Thyroid gland (tissue), 4 donors: ENCODE data around the gene KIAA0232. TPM values are rescaled to one million over a fixed set of nuclear protein-coding genes. Genes with fewer than 3 reads are reported as not detected.

ENCODE experiments used
- DNase-seq, 2 donors: peaks; one replicate each; pipeline ENCODE4 v3.0.0-alpha.2; 2019
- H3K27ac ChIP-seq, 3 donors: fragments of 200-600 bp; sonication (generic); 1 replicate in 2 of 3; 2 replicates in 1 of 3; pipeline ENCODE4 v1.5.1; 2016 to 2019; ENCODE audit warnings: mild to moderate bottlenecking in 1 of 3, moderate library complexity in 1 of 3
- H3K27me3 ChIP-seq: fragments of 200-600 bp; sonication (generic); one replicate; pipeline ENCODE4 v1.5.1; 2019
- H3K36me3 ChIP-seq, 2 donors: fragments of 200-600 bp; sonication (generic); one replicate each; pipeline ENCODE4 v1.5.1; 2016 to 2019
- H3K4me1 ChIP-seq, 2 donors: fragments of 200-600 bp; sonication (generic); one replicate each; pipeline ENCODE4 v1.5.1; 2017 to 2019
- H3K4me3 ChIP-seq, 3 donors: fragments of 200-600 bp; sonication (generic); replicated peaks in 1 of 3; 1 replicate in 2 of 3; 2 replicates in 1 of 3; pipeline ENCODE4 v1.5.1; 2016; ENCODE audit warnings: mild to moderate bottlenecking in 1 of 3
- H3K9me3 ChIP-seq: fragments of 200-600 bp; sonication (generic); one replicate; pipeline ENCODE4 v1.5.1; 2017
- CTCF ChIP-seq, 6 experiments: fragments of 200-600 bp in 3 of 6; fragments of 450-650 bp in 3 of 6; sonication (generic) in 3 of 6; IDR thresholded peaks; one replicate each; pipeline ENCODE4 v1.5.1; 2016 to 2019; ENCODE audit warnings: antibody characterized with exemption in 6 of 6, mild to moderate bottlenecking in 2 of 6, inconsistent platforms in 1 of 6, moderate library complexity in 1 of 6
- POLR2A ChIP-seq, 2 donors: fragments of 450-650 bp; IDR thresholded peaks; one replicate each; pipeline ENCODE4 v1.6.1; 2017; ENCODE audit warnings: antibody characterized with exemption in 2 of 2, mild to moderate bottlenecking in 2 of 2, moderate library complexity in 1 of 2
- WGBS, 2 donors: methylation state at CpG; one replicate each; pipeline ENCODE4 v1.1.5; 2017; 5-methylcytosine and 5-hydroxymethylcytosine counted together
- intact Hi-C: fragments of 100-400 bp; cut with DNase I; formaldehyde crosslinking; loops from one replicate; pipeline ENCODE4 v1.15.1; 2023
- total RNA-seq, 4 donors: library from RNA; depleted of rRNA; stranded (reverse); fragments of >200 nt; gene quantifications; one replicate each; pipeline ENCODE4 v1.2.3, GENCODE V29; 2016

KIAA0232 gene
- total RNA-seq, 4 donors from 2014 or later: 37.1 to 73.2 (median 50.6) TPM

- no peaks in the 10 kb centered on the region for H3K27me3 ChIP-seq
- no peak for DNase-seq
- 92 to 98% methylated on average over 1 of the region's 1 CpG for WGBS, 2 donors
- intact Hi-C loops: no loop called here
- H3K36me3 ChIP-seq: no peaks in the 10 kb centered on the region
- H3K9me3 ChIP-seq: no peaks in the 10 kb centered on the region
- H3K4me3 ChIP-seq: no peak overlapping the region
- H3K4me1 ChIP-seq: peaks cover 4 to 5% of the 10 kb centered on the region in 2 donors
- H3K27ac ChIP-seq: no peak overlapping the region
- TF ChIP-seq POLR2A (IDR thresholded peaks at IDR 0.05): no peak
- no peak for TF ChIP-seq CTCF (IDR thresholded peaks at IDR 0.05)
Measured at GRCh38 chr4:6819295-6819694, 36.8 kb downstream of the KIAA0232 start.

DNA sequence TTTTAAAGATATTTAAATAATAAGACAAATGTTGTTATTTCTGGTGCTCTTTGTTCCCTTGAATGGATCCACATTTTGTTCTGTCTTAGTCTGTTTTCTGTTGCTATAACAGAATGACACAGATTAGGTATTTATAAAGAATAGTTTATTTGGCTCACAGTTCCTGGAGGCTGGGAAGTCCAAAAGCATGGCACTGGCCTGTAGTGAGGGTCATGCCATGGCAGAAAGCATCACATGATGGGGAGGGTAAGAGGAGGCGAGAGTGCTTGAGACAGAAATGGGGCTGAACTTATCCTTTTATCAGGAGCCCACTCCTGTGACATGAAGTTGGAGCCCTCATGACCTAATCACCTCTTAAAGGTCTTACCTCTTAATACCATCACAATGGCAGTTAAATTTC is 38.2 kb downstream of the KIAA0232 start:
- Histone ChIP-seq H3K27ac (no peak overlapping the region), H3K27me3 (no peaks in the 10 kb centered on the region), H3K36me3 (no peaks in the 10 kb centered on the region), H3K4me1 (no peaks in the 10 kb centered on the region), H3K9me3 (no peaks in the 10 kb centered on the region), H3K4me3 (no peak overlapping the region)
- no peak for TF ChIP-seq CTCF (IDR thresholded peaks at IDR 0.05)
- TF ChIP-seq POLR2A (IDR thresholded peaks at IDR 0.05): no peak
- no peak for DNase-seq
- WGBS, 2 donors: 88 to 90% methylated on average over 1 of the region's 1 CpG
- intact Hi-C loops: no loop called here

GRCh38 chr4:6824071-6824470 is 41.5 kb downstream of the KIAA0232 start:
- Histone ChIP-seq H3K4me3 (no peak overlapping the region), H3K4me1 (no peaks in the 10 kb centered on the region), H3K27me3 (no peaks in the 10 kb centered on the region), H3K9me3 (no peaks in the 10 kb centered on the region), H3K27ac (no peak overlapping the region), H3K36me3 (peaks cover 0 to 4% of the 10 kb centered on the region in 2 donors)
- TF ChIP-seq CTCF (IDR thresholded peaks at IDR 0.05) (no peak), POLR2A (IDR thresholded peaks at IDR 0.05) (no peak)
- intact Hi-C loops: no loop called here
- DNase-seq: no peak
- WGBS, 2 donors: 92 to 96% methylated on average over 2 of the region's 2 CpGs

- intact Hi-C loops: no loop called here
- TF ChIP-seq CTCF (IDR thresholded peaks at IDR 0.05) (no peak), POLR2A (IDR thresholded peaks at IDR 0.05) (no peak)
- WGBS, 2 donors: 93% methylated on average over 5 of the region's 5 CpGs
Measured at GRCh38 chr4:6824772-6825402, 42.4 kb downstream of the KIAA0232 start.

DNA sequence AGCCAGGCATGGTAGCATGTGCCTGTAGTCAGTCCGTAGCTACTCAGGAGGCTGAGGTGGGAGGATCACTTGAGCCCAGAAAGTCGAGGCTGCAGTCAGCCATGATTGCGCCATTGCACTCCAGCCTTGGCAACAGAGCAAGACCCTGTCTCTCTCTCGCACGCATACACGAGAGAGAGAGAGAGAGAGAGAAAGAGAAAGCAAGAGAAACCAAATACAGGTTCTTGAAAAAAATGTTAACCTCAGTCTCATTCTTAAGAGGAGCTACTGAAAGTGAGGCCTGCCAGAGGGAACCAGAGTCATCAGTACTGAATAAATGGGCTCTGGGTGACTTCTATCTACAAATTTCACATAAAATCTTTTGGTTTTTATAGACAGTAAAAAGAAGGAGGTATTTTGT is 42.9 kb downstream of the KIAA0232 start:
- no peak overlapping the region for H3K27ac ChIP-seq
- H3K36me3 ChIP-seq: peaks cover 0 to 4% of the 10 kb centered on the region in 2 donors
- no peak for DNase-seq
- no peak overlapping the region for H3K4me3 ChIP-seq
- H3K27me3 ChIP-seq: no peaks in the 10 kb centered on the region
- 92 to 96% methylated on average over 6 of the region's 6 CpGs for WGBS, 2 donors
- TF ChIP-seq CTCF (IDR thresholded peaks at IDR 0.05) (no peak), POLR2A (IDR thresholded peaks at IDR 0.05) (no peak)
- H3K4me1 ChIP-seq: no peaks in the 10 kb centered on the region
- intact Hi-C loops: no loop called here
- H3K9me3 ChIP-seq: no peaks in the 10 kb centered on the region

More at GRCh38 chr4:6824772-6825402, 42.4 kb downstream of the KIAA0232 start:
- no peak for DNase-seq
- H3K27ac ChIP-seq: no peak overlapping the region
- no peaks in the 10 kb centered on the region for H3K27me3 ChIP-seq
- no peaks in the 10 kb centered on the region for H3K9me3 ChIP-seq
- peaks cover 0 to 4% of the 10 kb centered on the region in 2 donors for H3K36me3 ChIP-seq
- H3K4me1 ChIP-seq: no peaks in the 10 kb centered on the region
- no peak overlapping the region for H3K4me3 ChIP-seq
